NOMO-1 treated with dmso at 0.1 percent for 144 hours (cell line): ENCODE results near the gene DMD.
"Not testable (repeated sequence)": the region's sequence is repeated elsewhere in the genome, so short reads cannot be mapped to it uniquely, and the experiment has no call there.

ENCODE experiments used
- DNase-seq: peaks from one replicate; lab custom pipeline; 2025; ENCODE audit not compliant: unreplicated experiment; lab: John Stamatoyannopoulos, UW

The DMD gene

DNA sequence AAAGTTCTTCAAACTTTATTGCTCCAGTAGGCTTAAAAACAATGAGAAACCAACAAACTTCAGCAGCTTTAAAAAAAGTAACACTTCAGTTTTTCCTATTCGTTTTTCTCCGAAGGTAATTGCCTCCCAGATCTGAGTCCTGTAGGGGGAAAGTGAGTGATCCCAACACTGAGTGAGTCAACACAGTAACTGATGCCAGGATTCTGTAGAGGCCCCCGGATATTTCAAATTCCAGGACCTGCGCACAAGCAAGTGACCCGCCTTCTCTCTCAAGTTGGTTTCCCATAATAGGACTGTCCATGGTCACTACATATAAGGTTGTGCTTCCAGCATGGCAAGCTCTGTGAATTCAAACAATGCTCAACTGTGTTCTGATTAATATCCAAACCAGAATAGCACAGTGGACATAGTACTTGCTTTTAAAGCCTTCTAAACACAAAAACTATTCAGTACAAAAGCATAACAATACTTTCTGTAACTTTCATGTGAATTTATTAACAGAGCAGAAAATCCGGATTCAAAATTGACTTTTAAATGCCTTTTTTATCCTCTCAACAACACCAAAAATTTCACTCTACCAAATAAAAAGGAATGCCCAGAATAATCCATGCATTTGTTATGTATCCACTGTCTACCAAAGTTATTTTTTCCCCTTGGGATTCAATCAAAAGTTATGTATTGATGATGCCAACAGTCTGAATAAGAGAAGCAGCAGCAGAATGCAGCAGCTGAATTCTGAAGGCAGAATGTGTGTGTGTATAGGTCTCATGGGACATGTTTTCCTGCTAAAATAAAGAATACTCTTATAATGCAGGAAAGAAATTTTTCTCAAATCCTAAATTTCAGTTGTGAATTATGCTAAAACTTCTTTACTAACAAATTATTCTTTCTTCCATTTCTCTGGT lies at the start of gene DMD:
TSS of gene DMD (minus strand) at position 194 of the 905 bp plus-strand sequence. CDS start 237 bp downstream, outside the sequence.
- DNase-seq, result no peak

DNA sequence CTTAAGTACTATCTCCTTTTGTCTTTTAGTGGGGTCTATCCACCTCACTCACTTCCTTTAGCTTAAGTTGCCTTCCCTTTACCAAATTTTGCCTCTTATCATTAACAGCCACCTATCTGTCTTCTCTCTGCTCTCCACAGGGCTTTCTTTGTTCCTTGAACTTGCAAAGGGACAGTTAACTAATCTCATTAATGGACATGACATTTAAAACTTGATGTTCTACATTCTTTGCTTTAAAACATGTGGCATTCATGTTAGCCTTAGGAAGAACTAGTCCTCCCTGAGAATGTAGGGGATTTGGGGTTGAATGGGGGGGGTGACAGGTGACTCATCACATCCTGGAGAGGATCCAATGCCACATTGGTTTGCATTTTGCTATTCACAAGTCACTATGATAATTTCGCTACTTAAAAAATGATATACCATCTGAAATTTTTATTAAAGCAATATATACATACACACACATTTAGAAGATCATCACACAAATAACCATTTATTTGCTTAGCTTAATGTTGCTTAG lies 41.0 kb upstream of the DMD start:
- DNase-seq, result no peak

DNA sequence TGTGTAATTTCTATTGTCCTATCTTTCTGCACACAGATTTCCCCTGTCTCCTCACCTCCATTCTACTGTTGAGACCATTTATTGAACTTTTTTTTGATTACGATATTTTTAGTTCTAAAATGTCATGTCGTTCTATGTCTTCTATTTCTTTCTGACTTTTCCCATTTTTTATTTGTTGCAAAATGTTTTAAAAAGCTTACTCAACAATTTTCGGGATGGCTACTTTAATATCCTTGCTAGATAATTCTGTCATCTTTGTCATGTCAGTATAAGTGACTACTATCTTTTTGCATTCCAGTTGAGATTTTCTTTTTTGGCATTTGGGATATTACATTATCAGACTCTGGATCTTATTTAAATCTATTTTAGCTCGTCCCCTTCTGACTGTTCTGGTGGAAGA lies 7.5 kb upstream of the DMD start:
- DNase-seq, result no peak

DNA sequence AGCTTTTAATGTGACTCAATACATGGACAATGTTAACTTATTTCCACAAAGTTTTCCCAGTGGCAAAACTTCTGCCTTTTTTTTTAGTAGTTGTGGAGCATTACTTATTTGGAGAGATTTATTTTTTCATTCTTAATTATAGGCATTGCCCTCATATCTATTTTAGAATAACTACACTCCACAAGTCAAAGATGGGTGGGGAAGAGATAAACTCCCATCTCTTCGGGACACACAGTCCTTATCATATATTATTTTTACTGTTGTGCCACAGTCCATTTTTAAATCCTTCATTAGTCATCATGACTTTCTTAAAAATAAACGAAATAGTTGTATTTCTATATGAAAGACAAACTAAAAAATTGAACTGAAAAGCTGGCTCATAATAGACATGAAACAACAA lies 1.2 kb downstream of the DMD start:
- no peak for DNase-seq

DNA sequence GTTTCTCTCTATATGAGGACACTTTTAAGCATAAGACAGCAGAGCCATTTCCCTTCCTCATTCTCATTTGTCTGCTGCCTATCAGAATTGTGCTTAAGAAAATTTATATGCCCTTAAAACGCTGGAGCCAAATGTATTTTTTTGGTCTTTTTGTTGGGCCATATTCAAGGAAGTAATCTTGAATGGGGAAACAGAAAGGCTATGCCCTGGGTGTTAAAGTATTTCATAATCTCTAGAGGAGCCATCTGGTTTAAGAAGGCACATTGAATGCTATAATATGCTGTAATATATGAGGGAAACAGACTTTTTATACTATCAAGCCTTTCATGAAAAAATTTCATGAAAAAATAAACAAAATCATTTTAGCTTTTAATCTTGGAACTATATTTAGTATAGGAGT lies 4.3 kb downstream of the DMD start:
- DNase-seq, result no peak

DNA sequence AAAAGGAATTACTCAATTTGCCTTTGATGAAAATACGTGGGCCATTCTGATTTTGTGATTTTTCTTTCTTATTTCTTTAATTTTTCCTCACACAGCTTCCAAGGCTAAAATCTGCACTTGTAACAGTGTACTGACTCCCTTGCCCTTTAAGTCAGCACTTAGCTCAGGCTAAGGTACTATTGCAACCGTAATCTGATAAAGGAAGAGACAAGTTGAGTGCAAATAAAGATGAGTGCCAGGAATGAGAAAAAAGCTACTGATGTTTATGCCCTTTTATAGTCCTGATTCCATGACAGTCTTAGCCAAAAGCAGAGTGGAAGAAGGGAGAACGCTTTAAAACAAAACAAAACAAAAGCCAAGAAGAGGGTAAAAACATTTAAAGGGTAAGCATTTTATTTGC lies 6.0 kb downstream of the DMD start:
- no peak for DNase-seq

DNA sequence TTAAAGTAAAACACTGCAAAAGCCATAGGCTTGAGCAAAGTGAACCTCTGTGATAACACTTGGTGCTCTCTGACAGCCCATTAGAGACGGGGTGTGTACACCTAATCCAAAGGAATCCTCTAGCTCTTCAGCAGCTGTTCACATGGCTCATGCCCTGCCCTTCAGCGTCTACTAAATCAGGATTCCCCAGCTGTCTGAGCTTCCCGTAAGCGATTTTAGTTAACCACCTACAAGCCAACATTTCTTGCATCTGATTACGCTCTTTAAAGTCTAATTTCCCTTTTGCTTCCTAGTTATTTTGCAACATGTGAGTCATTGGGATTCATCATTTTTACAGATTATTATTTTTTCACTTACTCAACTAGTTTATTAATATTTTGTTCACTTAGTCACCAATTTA lies 6.5 kb downstream of the DMD start:
- DNase-seq, result no peak

DNA sequence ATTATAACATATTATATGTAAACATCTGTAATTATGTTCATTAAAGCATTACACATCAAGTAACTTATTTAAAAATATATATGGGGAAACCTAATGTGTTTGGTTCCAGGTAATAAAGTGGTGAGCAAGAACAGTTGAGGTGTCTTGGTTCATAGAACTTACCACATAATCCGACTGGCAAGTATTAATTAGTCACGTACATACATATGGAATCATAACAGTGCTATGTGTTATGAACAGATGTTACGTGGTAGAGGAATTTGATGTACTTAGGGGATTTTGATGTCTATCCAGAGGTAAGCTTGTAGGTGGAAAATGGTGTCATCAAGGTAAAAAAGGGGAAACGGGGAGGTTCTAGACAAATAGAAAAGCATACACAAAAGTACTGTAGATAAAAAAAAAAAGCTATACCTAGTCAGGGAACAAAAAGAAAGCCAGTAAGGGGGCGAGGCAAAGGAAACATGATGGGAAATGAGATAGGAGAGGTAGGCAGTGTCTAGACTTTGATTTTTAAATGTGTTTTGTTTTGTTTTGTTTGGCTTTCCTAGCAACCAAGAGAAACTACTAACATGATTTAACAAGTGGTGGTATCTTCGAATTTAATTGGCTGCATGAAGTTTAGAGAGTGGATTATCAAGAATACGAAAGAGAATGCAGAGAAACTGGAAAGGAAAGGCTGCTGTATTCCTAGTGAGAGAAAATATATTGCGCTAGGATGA lies 12.6 kb downstream of the DMD start:
- DNase-seq, result no peak

DNA sequence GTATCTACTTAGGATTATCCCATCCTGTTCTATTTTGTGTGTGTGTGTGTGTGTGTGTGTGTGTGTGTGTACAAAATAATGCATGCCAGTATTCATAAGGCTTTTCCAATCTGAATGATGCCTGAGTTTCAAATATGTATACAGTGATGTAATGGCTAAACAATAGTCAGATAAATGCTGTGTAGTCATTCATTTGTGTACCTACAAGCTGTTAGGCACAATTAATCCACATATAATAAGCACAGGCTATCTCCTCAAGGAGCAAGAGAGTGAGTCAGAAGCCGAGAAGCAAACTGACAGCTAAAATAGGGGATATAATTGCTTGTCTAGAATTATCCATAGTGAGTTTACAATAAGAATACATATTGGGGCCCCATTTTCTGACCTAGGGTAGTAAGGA lies 15.7 kb downstream of the DMD start:
- DNase-seq, result no peak

DNA sequence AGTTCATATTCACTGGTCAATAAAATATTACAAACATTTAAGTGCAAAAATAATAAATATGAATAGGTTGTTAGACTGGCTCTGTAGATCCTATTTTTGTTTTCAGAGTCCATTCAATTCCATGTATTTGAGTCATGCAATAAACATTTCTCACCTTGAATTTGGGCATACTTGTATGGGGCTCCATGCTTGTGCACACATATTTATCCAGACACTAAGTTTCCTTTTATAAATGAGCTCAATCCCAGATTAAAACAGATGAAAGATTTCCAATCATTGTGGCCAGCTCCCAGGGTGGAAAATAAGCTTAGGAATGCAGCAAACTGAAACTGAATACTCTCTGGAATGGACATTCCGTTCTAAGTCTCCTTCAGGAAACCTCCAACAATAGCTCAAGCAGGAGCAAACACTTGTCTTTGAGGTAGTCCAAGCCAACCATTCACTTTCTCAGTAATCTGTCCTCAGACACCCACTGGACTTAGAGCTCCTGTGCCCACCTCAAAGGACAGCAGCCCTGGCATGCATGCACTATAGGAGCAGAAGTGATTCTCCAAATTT lies 16.4 kb downstream of the DMD start:
- no peak for DNase-seq

DNA sequence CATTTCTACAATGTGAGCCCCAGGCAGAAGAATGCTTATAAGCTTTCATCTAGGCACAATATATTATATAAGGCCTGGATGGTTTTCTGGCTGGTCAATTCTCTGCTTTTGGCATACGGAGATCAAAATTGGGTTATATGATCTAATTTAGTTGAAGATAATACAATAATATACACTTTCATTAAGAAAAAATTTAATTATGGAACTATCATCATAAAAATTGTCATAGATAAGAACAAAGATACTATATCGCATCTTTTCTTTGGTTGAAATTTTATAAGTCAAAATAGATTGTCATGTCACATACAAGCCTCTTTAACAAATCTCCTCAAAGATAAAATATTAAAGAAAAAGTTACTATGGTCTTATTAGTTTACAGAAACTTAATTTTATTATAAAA lies 17.1 kb downstream of the DMD start:
- DNase-seq, result no peak

DNA sequence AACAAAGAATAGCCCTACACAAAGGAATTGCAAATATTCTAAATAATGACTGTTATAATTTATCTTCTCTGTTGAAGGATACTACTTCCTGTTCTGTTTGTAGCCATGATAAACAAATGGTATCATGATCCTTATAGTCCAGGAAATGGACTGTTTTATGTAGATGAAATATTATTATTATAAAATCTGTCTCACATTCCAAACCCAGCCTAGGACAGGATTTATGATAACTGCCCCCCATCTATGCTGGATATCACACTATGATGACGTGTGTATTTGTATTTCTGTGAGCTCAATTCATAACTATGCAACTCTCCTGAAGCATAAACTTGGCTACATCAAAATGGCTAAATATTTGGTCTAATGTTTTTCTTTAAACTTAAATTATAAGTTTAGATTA lies 21.3 kb downstream of the DMD start:
- no peak for DNase-seq

DNA sequence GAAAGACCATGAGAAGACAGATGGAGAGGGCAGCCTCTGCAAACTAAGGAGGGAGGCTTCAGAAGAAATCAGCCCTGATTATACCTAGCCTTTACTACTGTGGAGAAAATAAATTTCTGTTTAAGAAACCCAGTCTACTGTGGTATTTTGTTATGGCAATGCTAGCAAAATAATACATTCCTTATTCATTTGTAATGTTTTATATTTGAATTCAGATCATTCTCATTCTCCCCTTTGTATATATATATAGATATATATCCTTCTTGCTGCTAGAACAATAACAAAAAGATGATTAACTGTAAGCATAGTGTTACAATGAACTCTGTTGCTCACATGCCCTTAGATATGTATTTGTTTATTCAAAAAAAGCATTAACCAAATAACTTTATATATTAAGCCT lies 22.5 kb downstream of the DMD start:
- DNase-seq, result no peak

DNA sequence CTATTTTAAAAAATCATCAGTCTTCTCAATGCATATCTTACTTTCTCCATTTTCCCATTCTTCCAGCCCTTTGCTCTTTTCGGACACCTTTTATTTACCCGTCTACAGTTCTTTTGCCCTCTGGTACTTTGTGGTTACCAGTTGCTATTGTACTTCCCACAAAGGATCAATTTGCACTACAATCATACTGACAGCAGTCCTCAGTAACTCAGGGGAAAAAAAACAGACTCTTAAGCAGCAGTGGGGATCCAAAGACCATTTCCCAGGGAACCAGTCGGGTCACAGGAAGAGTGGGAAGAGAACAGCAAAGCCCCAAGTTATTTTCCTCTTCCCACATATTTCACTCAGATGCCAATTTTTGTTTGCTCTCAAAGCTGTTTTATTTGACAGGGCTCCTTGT lies 23.1 kb downstream of the DMD start:
- no peak for DNase-seq

DNA sequence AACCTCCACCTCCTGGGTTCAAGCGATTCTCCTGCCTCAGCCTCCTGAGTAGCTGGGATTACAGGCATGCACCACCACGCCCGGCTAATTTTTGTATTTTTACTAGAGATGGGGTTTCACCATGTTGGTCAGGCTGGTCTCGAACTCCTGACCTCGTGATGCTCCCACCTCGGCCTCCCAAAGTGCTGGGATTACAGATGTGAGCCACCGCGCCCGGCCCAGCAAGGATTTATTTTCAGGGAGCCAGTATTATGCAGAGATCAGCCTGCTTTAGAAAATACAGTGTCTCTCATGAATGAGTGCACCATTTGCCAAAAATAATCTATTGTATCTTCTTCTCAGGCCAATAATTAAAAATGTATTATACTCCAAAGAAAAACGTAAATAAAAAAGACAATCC lies 26.5 kb downstream of the DMD start:
- DNase-seq, result not testable (repeated sequence)

DNA sequence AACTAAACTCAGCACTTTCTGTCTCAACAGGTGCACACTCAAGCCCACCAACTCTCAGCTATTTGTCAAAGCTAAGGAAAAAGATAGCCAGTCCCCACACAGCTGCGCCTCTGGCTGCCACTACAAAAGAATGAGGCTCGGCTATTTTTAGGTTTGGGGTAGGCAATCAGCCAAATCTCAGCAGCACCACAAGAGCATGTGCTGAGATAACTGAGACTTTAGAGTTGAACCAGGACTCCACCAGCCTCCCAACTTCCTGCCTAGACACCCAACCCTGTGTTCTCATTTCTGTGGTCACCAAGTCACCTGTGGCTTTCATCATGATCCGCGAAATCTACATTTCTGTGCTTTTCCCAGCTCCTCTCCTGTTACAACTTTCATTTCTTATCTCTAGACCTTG lies 28.0 kb downstream of the DMD start:
- DNase-seq, result no peak

DNA sequence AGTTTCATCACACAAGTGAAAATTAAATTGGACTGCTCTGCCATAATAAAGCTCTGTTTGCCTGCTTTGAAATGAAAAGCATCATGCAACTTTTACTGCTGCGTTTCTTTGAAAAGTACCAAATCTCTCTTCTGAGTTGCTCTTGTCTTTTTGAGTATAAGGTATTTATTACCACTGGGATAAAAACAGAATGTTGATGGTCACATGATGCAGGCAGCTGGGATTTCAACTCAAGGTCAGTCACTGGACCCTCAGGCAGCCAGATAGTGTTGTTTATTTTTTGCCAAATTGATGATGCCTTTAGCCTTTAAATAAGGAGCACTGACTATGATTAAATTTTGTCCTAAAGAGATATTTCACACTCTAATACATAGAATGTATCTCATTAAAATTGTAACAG lies 32.7 kb downstream of the DMD start:
- DNase-seq, result no peak

DNA sequence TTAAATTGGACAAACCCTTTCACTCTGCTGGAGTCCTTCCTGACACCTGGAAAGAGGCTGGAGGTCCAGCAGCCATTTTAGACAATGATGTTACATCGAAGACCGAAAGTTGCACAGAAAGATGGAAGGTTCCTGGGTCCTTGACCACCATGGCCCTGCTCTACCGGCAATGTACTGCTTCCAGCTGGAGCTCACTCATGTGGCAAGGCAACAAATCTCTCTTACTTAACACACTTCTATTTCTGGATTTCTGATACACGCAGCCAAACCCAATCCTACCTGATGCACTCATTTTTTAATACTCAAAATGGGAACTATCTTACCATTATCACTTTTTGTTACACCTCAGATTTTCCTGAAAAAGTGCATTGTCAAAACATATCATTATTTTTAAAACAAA lies 33.1 kb downstream of the DMD start:
- no peak for DNase-seq

DNA sequence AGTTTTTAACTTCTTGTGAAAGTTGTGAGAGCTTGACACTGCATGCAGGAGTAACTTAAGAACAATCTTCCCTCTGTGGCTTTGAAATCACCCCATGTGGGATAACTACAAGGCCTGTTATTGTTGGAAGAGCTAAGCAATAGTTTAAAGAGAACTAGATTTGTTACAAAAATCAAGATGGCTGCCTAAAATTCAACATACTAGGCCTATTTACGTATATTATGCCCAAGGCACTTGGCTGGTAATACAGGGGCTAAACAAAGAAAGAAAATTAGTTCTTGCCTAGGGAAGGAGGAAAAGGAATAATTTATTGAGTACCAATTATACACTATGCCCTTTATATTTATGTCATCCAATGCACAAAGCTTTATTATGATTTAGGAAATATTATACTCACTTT lies 36.1 kb downstream of the DMD start:
- DNase-seq, result no peak

DNA sequence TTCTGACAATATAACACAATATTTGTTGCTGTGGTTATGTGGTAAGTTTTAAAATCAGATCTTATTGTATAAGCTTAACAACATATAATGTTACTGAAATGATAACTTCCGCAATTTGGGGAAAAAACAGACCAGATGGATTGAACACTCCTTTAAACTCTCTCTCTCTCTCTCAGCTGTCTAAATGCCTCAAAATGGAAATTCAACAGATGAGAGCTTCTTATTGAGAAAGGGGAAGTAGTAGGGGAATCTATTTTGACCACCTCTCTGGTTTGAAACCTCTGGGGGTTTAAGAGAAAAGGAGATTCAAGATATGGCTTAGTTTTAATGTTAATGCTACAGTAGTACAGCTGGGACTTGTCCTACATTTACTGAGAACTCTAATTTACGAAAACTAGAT lies 40.3 kb downstream of the DMD start:
- no peak for DNase-seq

DNA sequence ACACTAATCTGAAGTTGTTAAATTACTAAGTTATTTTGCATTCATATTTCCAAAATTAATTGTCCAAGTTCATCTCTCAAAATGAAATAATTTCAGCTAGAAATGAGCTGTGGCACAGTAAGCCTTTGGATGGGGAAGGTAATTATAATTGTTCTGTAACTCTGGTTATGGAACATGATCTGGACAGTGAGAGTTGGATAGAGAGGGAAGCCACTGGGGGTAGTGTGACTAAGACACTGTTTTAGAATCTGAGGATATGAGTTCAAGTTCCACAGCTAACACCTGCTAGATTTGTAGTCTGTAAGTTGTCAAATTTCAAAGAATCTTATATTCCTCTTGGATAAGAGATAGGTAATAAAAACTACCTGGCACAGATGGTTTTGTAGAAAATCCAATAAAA lies 49.5 kb downstream of the DMD start:
- no peak for DNase-seq

DNA sequence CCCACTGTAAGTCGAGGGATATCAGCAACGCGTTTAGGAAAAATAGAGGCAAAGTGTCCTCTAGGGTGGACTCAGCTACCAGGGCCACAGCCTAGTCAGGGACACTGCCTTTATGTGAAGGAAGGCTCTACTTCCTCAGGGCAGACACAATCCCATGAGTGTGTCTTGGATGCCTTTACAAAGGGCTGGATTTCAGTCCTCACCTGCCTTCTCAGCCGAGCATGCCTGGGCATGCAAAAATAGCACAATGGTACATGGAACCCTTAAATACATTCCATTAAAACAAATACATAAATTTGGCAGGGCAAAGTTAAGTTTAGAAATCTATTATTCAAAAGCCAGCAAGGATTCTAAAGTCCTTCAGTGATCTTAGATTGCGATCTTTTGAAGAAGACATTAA lies 51.1 kb downstream of the DMD start:
- DNase-seq, result no peak
